ENCODE measurements around the gene EGFR.

Gene EGFR

DNA sequence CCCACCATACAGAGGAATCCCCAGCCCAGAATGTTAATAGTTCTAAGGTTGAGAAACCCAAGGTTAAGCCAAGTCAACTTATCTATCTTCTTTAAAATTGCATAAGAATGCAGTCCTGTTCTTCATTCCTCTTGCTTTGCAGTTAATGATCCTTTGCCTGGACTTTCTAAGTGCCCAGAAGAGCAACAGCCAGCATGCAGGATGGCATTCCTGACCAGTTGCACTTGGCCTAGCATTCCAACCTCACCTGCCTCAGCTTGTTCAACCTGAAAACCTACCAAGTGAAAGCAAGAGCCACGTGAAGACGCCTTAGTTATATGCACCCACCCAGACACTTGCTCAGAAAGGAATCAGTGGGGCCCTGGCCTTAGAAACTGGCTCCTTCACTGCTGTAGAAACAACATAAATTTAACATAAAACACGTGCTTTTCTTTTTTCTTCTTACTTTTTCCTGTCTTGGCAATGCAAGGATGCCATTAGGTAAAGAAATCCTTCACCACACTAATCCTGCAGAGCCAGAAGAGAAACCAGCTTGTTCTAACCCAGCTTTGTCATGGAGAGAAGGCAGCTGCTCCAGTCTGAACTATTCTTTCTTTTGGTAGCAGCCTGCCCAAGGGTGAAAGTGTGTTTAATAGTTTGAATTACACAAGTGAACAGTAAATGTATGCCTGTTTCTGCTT is 25.0 kb downstream of the EGFR start:
- DNase-seq = no peak

DNA sequence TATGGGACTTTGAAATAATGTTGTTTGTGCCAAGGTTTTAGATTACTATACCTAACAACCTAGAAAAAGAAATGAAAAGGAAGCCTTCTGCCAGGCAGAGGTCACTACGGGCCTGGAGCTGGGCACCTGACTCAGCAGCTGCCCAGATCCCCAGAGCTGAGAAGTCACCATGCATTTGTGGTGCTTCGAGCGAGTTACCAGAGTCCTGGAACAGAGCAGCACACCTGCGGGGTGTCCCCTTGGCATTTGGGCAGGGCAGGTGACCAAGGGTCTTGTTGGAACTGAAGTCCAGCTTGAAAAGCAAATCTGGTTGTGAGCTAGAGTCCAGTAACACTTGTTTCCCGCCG is 25.5 kb downstream of the EGFR start:
- no peak for DNase-seq

DNA sequence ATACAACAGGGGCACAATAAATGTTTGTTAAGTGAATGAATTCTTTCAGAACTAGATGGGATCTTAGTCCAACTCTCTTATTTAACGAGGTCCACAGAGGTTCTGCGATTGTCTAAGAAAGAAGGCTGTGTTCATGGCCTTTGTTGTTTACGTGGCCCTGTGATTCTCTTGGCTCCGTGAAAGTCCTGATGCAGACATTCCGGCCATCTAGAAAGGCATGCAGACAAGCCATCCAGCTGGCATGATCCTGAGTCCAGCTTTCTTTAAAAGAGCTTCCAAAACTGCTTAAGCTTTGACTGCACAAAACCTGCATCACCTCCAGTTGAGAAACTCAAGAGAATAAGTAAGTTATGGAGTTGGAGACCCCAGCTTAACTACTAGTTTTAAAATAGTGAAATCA is 26.0 kb downstream of the EGFR start:
- no peak for DNase-seq

DNA sequence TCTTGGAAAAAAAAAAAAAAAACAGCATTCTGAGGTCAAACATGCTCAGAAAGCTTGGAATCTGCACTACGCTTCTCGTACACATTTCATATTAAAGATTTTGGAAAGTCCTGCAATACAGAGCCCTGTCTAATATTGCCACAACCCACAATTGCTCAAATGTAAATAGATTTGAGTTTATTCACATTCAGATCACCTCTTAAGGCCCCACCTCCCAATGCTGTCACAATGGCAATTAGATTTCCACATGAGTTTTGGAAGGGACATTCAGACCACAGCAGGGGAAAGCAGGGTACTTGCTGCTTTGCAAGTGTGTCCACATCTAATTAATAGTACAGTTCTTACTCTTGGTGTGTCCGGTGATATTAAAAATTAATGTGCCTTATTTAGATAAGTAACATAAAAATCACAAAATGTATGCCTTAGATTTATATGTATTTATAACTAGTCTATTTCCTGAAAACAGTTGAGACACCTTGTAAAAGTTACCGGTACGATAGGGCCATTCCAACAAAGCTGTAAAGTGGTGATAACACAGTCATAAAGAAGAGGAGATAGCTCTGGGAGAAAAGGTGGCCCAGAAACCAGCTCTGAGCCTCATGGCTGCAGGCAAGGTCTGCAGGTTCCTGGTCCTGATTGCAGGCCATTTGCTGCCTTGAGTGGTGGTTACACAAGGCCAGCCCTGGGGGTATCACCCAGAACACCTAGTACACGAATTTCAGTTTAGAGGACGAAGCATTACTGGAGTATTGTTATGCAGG is 27.9 kb downstream of the EGFR start:
- no peak for DNase-seq

DNA sequence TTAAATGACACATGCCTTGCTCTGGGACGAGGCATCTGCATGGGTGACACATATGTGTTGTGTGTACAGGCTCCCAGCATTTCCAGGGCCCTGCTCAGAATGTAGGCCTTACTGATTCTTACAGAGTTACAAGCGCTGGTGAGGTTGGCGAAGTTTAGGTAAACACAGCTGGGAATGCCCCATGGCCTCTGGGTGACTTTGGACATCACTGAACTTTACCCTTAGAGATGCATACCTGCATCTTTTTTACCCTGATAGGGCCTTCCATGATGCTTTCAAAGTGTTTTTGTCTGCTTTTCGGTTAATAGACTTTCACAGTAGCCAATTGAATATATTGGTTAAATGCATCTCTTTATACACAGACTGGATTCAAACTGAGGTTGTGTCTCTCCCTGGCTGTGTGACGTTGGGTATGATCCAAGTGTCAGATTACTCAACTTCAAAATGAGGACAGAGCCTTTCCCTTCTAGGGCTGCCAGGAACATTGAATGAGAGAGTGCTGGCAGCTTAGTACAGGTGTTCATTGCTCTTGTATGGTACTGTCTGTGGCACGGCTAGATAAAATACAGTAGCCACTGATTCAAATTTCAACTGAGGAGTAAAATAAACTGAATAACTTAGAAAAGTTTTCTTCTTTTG is 29.5 kb downstream of the EGFR start:
- DNase-seq = no peak

DNA sequence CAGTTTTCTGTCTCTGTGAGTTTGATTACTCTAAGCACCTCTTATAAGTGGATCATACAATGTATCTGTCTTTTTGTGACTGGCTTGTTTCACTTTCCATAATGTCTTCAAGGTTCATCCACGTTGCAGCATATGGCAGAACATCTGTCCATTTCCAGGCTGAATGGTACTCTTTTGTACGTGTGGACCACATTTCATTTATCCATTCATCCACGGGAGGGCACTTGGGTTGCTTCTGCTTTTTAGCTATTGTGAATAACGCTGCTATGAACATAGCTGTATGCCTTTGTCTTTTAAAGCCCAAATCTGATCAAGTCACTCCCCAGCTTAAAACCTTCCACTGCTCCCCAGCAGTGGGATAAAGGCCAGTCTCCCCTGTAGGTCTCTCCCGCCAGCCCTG is 31.5 kb downstream of the EGFR start:
- no peak for DNase-seq

DNA sequence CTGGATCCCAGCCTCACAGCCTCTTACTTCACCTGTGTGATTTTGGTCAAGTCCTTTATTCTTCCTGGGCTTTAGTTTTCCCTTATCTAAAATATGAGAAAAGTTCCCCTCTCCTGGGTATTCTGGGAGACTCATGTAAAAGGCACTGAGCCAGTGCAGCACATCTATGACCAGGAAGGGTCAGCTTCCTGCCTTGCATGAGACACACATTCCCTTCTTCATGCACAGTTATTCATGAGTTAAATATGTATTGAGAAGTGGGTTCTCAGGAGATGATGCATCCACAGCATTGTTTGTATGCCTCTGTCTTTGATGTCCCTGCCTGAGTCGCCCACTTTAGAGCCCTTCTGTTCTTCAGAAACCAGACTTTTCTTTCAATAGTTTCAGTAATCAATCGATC is 33.3 kb downstream of the EGFR start:
- DNase-seq = no peak

DNA sequence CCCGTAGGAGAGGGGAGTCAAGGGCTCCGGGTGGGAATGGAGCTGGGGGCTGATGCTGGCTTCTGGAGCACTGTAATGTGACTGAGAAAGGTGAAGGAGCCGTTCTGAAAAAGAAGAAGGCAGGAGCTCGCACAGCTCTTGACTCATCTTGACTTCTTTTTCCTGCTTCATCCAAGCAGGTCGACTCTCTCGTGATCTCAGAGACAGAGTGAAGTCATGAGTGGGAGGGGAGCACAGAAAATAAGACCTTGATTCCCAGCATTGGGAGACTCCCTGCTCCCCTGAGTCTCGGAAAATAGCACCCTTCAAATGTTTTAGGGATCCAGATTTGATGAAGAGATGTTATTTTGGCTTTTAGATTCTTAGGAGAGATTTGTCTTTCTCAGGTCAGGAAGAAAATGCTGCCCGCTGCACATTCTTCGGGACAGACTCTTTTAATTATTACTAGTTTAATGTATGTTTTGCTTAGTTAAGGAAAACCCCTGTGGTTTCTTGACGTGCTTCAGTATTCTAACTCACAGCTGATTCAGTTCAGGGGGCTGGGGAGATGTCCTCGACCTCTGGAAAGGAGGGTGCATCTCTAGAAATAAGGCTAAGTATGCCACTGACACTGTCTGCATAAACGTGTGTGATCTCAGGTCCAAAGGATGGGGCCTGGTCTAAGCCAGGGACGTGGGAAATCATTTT is 34.1 kb downstream of the EGFR start:
- no peak for DNase-seq

DNA sequence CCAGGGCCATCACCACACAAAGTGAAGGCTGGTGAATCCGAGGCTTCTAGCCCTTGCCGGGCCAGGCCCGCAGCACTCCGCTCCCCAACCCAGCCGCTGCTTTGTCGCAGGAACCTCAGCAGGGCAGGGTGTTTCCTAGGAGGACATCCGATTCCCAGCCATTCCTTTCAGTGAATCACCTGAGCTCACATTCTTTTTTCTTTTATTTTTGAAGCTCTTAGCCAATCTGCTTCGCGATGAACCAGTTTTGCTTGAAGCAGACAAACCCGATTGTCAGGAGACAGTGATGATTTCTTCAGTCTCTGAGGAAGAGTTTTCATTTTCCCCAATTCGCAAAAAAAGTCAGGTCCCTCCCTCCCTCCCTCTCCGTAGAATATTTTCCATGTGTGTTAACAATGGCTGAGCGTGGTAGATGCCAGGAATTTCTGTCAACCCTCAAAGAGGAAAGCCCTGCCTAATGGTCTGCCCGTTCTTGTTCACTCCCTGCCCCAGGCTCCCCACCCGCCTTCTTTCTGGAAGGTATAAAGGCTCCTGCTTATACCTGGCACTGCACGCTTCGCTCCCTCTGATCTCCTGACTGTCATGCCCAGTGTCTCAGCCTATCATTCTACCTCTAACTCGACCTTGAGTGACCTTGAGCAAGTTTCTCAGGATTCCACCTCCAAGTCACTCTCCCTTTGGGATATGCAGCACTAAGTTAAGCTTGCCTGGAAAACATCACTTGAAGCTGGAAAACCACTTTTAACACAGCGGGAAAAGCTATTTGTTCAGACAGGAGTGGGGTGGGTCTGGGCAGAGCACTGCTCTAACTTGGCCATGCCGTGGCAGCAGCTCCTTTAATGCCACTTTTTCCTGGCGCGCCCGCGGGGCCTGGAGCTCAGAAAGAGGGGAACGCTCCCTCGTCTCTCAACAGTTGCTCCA is 35.1 kb downstream of the EGFR start:
- no peak for DNase-seq

DNA sequence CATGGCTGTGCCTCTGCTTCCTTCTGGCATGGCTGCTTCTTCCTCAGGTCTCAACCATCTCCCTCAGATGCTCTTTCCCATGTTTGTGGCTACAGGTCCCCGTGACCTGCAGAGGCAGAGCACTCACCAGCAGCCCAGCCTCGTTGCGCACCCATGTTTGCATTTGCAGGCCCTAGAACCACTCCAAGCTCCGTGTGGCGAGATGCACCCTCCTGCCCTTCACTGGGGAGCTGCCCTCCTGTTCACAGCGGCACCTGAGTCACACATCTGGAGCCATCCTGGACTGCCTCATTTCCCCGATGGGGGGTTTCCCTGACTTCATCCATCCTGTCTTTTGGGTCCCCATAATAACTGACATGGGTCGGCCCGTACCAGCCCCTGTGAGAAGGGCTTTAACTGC is 35.9 kb downstream of the EGFR start:
- no peak for DNase-seq

DNA sequence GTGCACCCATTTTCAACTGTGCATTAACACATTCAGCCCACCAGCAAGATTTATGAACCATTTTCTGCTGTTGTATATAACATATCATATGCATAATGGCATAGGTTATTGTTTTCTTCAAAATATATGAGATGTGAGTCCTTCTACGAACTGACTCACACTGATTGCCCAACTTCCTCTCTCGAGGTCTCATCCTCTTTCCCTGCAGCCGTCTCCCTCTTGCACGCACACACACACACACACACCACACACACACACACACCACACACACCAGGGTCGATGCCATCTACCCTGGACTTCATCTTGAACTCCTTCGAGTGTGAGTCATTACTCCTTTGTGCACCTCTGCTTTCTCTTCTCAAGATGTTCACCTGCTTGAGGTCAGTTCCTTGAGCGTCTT is 36.7 kb downstream of the EGFR start:
- DNase-seq = no peak

DNA sequence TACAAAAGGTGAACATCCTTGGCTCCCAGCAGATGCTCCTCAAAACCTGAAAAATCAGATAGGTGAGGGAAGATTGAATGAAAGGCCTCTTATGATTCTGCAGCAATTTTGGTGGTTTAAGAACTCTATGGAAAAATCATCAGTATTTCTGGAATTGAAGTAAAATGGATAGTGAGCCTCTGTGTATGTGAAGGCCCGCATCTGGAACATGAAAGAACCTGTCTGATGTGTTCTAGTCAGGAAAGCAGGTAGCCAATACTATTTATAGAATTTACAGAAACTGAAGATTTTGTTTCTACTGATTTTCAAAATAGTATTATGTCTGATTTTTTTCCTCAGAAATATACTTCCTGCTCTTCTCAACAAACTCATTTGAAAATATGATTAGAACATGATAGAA is 37.3 kb downstream of the EGFR start:
- DNase-seq = no peak

DNA sequence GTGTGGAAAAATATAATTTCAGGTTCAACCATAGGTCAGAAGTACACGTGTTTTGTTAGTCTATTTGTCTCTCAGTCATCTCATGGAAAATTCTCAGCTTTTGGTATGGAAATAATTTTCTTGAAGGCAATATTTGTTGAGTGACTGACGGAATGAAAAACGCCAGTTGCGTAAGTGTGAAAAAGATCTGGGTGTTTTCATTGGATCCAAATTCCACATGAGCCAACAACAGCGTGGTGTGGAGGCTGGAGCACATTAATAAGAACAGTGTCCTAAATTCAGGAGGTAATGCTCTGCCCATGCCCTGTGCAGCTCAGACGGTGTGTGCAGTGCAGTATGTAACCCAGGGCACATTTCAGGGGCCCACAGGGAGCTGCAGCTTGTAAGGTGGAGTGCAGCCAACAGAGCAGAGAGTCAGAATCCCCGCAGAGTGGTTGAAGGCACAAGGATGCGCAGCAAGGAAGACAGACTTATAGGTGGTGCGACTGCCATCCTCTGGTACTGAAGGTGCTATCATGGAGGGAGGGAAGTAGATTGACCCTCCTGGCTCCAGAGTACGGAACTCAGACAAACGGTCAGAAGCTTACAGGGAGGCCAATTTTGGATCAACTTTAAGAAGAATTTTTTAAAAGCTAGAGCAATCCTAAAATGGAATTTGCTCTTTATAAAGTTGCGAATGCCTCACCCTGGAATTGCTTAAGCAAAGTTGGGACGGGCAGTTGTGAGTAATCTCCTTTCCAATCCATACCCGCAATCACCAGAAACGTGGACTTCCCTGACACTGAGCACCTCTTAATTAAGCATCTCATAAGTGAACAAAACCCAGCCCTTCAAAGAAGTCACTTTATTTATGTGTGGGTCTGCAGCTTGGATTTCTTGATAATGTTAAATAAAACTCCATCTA is 38.0 kb downstream of the EGFR start:
- no peak for DNase-seq

DNA sequence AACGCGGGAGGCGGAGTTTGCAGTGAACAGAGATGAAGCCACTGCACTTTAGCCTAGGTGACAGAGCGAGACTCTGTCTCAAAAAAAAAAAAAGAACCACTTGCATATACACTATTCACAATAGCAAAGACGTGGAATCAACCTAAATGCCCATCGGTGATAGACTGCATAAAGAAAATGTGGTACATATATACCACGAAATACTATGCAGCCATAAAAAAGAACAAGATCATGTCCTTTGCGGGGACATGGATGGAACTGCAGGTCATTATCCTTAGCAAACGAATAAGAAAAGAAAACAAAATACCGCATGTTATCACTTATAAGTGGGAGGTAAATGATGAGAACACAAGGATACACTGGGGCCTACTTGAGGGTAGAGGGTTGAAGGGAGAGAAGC is 39.5 kb downstream of the EGFR start:
- no peak for DNase-seq

DNA sequence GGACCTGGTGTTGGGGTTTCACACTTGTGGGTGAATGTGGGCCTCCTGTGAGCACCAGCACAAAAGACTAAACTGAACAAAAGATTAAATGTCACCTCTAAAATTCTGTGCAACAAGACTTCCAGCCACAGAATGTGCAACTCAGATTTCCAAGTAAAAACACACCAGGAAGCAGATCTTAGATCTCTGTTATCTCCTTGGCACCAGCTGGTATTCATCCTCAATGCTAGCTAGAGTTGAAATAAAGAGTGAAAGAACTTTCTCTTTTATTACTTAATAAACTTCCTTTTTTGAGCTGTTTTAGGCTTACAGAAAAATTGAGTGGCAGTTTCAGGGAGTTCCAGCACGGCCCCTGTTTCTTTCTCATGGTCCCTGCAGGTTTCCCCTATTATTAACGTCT is 40.2 kb downstream of the EGFR start:
- no peak for DNase-seq

DNA sequence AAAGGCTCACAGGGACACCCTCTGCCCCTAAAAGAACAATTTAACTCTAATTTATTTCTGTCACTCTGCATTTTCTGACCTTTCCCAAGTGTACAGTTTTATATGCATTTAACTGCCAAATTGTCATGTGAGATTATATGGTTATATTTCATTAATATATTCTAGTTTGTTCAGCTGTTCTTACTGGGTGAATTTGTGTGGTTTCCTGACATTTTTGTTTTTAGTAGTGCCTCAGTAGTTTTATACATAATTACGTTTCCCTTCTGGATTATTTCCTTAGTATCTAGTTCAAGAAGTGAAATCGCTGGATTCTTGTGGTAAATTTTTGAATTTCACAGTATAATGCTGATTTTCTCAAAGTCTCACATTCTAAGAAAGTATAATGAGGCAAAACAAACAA is 41.3 kb downstream of the EGFR start:
- DNase-seq = no peak

DNA sequence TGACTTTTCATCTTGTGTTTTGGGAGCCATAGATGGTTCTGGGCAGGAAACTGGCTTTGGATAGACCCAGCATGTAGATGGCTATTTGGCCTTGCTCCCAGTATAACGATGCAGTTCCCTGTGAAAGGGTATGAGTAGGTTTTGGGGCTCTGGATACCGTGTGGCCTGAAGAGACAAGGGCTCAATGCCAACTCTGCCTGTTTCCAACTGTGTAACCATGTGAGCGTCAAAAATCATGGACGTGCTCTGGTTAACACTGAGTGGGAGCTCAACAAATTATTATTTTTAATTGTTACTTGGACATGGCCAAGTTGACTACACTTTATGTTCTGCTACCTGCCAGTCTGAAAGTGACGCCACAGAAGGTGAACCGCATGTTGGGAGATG is 41.8 kb downstream of the EGFR start:
- no peak for DNase-seq

DNA sequence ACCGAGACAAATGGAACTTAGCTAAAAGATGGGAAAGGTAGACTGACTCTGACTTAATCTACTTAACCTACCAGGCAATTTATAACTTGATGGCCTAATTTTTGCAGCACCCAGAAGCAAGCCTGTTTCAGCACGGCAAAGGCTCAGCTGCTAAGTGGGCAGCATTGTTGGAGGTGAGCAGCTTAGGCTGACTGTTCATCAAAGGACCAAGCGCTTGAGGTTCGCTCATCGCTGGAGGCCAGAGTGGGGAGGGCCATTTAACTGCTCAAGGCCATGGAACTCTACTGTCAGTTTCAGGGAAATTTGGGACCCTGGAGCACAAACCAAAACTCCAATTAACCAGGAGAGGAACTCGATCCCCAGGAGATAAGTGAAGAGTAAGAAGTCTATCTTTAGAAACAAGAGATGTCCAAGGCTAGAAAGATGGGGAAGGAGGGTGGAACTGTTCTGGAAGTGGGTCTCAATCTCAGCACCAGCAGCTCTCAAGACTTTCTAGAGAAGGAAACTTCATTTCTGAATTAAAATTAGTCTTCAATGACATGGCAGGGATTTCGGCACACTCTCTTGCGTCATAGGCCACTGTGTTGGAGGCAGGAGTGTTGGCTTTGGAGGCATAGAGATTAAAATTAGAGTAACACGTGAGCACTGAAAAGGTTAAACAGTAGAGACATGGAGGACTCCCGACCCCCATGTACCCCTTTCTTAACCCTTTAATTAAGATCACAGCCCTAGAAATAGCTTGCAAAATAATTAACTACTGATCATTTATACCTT is 43.1 kb downstream of the EGFR start:
- no peak for DNase-seq

DNA sequence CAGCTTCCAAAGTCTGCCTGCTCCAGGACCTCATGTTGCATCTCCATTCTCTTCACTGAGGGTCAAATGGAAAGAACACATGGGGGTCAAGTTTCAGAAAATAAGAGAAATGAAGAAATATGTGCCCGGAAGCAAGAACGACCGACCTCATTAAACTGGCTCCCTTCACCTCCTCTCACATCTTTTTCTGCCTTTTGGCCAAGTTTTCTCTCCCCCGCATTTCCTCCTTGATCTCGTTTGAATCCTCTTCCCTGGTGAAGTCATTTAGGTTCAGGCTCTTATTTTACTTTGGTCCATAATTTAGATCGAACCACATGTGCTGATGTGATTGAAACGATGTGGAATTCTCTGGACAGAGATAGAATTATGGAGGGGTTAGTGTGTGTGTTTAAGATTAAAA is 44.2 kb downstream of the EGFR start:
- DNase-seq = no peak

DNA sequence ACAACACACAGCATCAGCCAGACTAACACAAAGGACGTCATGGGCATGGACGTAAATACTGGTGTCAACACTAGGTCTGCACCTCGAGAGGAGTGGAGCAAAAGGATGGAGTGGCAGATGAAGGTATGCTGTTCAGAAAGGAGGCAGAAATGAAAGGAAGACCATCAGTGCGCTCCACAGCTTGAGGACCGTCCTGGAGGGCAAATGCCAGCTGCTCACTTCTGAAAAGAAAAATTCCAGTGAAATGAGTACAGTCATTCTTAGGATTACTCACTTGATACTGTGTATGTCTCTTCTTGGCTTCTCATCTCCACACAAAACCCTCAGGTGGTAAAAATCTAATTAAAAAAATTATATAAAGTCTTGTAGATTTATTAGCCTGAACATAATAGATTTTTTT is 44.8 kb downstream of the EGFR start:
- DNase-seq = no peak

DNA sequence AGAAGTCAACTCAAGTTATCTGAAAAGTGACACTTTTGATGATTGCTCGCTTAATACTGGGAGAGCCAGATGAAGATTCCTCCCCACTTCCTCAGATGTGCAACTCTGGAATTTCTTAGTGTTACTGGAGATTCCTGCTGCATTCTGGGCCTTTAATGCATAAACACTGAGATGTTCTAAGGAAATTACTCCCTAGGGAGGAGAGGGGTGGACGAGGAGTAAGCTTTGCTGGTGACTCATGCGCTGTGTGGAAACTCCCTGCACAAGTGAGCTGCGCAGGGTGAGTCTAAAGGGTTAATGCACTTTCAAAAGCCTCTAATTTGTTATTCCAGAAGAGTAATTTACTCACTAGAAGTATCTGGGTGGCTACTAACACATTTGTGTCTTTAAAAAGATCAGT is 46.3 kb downstream of the EGFR start:
- DNase-seq = no peak
